GM12864 (cell line): ENCODE results near the gene RETREG1.
A peak's percentile ranks its signal among the peaks of the same experiment; 100 is the strongest.

Experiments used
- DNase-seq: peaks from one replicate; pipeline ENCODE4 v3.0.0-alpha.2; 2011; ENCODE audit warnings: low read depth
- H3K4me3 ChIP-seq: 2 replicates; pipeline ENCODE4 v1.5.1; 2011; ENCODE audit warnings: mild to moderate bottlenecking, low read depth, low read length, control low read depth
- TF ChIP-seq, protein P1 (sequence below): IDR thresholded peaks from 2 replicates; pipeline ENCODE4 v1.5.1; 2011; ENCODE audit warnings: low read depth, mild to moderate bottlenecking, moderate library complexity, low read length, control low read depth, inconsistent platforms; ENCODE audit errors: missing control alignments

Gene RETREG1

GRCh38 chr5:16459451-16459850 lies 157.3 kb downstream of the RETREG1 start:
- TF ChIP-seq, protein P1, sequence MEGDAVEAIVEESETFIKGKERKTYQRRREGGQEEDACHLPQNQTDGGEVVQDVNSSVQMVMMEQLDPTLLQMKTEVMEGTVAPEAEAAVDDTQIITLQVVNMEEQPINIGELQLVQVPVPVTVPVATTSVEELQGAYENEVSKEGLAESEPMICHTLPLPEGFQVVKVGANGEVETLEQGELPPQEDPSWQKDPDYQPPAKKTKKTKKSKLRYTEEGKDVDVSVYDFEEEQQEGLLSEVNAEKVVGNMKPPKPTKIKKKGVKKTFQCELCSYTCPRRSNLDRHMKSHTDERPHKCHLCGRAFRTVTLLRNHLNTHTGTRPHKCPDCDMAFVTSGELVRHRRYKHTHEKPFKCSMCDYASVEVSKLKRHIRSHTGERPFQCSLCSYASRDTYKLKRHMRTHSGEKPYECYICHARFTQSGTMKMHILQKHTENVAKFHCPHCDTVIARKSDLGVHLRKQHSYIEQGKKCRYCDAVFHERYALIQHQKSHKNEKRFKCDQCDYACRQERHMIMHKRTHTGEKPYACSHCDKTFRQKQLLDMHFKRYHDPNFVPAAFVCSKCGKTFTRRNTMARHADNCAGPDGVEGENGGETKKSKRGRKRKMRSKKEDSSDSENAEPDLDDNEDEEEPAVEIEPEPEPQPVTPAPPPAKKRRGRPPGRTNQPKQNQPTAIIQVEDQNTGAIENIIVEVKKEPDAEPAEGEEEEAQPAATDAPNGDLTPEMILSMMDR: no peak
- H3K4me3 ChIP-seq: no peak overlapping the region
- DNase-seq: no peak

- no peak overlapping the region for H3K4me3 ChIP-seq
- DNase-seq: no peak
- TF ChIP-seq, protein P1: no peak
Observed at GRCh38 chr5:16457853-16458252, 158.9 kb downstream of the RETREG1 start.

DNA sequence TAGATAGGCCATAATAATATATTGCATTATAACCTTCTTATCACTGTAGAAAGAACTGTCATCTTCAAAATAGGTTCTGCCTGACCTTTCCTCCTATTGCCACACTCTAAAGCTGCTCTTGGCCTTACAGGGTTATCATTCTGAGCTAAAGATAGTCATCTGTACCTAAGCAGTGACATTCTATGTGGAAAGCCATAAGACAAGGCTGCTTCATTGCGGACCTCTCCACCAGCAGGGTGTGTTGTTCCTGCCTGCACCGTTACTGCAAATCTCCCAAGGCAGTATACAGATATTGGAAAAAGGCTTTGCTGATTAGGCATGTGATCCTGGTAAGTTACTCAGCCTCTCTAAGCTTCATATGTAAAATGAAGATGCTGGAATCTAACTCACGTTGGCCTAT lies 159.3 kb downstream of the RETREG1 start:
- DNase-seq: no peak
- TF ChIP-seq, protein P1: no peak

DNA sequence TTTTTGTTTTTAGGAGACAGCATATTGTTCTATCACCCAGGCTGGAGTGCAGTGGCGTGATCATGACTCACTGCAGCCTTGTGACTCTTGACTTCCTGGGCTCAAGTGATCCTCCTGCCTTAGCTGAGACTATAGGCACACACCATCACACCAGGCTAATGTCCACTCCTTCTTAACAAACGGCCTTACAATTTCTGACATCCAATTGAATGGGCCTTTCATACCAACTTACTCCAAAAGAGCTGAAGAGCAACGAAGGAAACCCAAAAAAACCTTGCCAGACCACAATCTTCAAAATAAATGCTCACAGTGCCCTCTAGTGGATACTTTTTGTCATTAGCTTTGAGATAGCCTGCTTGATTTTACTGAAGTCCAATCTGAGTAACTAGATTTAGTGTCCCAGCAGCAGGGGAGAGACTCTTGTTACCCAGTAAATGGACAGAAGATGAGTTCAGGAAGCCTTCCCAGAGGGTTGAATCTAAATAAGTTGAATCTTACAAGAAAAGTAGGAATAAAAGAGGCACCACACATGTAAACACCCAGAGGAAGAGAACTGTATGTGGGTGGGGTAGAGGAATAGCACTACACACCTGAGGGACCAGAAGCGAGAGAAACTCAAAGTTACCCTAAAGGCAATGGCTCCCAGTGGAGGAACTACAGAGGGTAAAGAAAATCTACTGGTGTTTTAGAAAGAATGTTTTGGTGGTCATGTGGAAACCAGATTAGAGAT lies 160.5 kb downstream of the RETREG1 start:
- TF ChIP-seq, protein P1: peak; percentile 62
- DNase-seq: peak; percentile 35
- H3K4me3 ChIP-seq: no peak overlapping the region

More for the DNA sequence above, 159.3 kb downstream of the RETREG1 start:
- H3K4me3 ChIP-seq: no peak overlapping the region

- DNase-seq: no peak
- TF ChIP-seq, protein P1: no peak
- no peak overlapping the region for H3K4me3 ChIP-seq
Observed at GRCh38 chr5:16455668-16456067, 161.1 kb downstream of the RETREG1 start.

DNA sequence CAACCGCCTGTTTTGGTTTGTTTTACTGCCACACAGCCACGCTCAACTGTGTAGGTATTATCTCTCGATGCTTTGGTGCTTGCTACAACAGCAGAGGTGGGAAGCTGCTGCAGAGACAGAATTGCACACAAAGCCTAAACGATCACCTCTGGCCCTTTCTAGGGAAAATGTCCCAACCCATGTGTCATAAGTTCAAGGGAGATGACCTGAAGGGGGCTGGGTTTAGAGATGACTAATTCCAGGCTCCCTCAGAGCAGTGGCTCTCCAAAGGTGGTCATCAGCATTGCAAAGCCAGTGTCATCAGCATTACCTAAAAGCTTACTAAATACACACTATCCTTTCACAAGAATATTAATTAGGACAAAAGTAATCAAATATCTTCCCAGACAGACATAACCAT lies 162.1 kb downstream of the RETREG1 start:
- no peak for DNase-seq
- TF ChIP-seq, protein P1: no peak

DNA sequence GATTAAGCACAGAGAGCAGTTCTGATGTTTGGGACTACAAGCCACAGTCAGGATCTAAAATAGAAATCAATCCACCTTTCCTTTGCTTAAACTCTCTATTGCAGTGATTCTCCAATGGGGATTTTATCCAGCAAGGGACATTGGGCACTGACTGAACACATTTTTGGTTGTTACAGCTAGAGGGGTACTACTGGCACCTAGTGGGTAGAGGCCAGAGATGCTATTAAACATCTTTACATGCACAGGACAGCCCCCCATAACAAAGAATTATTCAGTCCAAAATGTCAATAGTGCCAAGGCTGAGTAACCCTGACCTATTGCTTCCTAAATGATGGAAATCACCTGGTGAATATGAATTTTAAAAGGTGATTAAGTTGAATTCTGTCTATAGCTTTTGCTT lies 163.2 kb downstream of the RETREG1 start:
- TF ChIP-seq, protein P1: no peak
- no peak for DNase-seq
- H3K4me3 ChIP-seq: no peak overlapping the region

More for the DNA sequence above, 162.1 kb downstream of the RETREG1 start:
- no peak overlapping the region for H3K4me3 ChIP-seq
